ENCODE measurements around the gene WASHC2C. TPM values are rescaled to one million over a fixed set of nuclear protein-coding genes. Genes with fewer than 3 reads are reported as not detected.
"Not testable (repeated sequence)": the region's sequence is repeated elsewhere in the genome, so short reads cannot be mapped to it uniquely, and the experiment has no call there.

WASHC2C gene
- total and polyA plus RNA-seq, 2 of the 8 experiments (the other 6 are each of a cell fraction or from before 2014, with no cell fraction given) = 8.0 to 28.1 TPM

DNA sequence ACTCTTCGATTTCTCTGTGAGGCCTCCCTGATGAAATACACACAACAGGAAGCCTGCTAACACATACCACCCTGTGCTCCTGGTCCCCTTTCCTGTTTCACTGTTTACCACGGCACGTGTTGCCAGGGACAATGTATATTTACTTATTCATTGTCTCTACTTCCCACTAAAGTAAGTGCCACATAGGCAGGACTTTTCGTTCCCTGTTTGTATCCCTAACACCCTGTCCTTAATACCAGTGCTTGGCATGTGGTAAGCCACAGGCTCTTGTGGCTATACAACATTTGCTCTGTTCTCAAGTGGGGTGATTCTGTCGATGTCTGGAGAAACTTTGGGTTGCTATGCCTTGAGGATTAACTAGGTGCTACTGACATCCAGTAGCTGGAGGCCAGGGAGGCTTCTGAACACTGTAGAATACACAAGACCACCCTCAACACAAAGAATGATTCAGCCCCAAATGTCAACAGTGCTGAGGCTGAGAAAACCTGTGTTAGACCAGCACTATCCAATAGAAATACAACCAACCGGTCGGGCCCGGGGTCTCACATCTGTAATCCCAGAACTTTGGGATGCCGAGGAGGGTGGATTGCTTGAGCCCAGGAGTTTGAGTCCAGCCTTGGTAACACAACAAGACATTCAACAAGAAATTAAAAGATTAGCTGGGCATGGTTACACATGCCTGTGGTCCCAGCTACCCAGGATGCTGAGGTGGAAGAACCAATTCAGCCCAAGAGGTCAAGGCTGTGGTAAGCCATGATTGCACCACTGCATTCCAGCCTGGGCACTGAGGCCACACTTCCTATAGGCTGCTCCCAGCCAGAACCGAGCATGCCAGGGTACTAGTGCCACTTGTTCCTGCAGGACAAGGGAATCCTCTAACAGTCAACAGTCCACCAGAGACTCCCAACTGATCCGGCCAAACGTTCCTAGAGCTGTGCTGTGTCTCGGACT, 76.3 kb downstream of the WASHC2C start:
- H3K18ac ChIP-seq (ENCODE audit: extremely low read depth, low read length); H3K27me3 ChIP-seq (replicated peaks in 1 of 4; ENCODE audit: control insufficient read depth in 3 of 4, extremely low read depth in 1 of 4, insufficient read depth in 3 of 4, low read length in 3 of 4); H2BK12ac ChIP-seq (ENCODE audit: low read depth, low read length); H3K23ac ChIP-seq (ENCODE audit: insufficient read length); H3K9me3 ChIP-seq (ENCODE audit: insufficient read depth in 2 of 2, low read depth in 1 of 2, low read length in 1 of 2); H3K23me2 ChIP-seq (ENCODE audit: low read depth, low read length); H3K79me2 ChIP-seq (ENCODE audit: control insufficient read depth in 1 of 2, insufficient read depth in 2 of 2, low read length in 2 of 2); CTCF ChIA-PET (ENCODE audit: partially characterized antibody); POLR2A ChIA-PET (ENCODE audit: partially characterized antibody); H3K36me3 ChIP-seq (ENCODE audit: control insufficient read depth in 2 of 4, insufficient read depth in 4 of 4, low read length in 3 of 4); H3K14ac ChIP-seq (ENCODE audit: insufficient read length); FAIRE-seq; H3K4me3 ChIP-seq (ENCODE audit: extremely low read depth in 1 of 4, insufficient read depth in 2 of 4, low read depth in 3 of 4, low read length in 4 of 4); H4K8ac ChIP-seq (ENCODE audit: extremely low read depth, insufficient read depth, low read length); DNase-seq (ENCODE audit: low read depth in 1 of 2, low spot score in 2 of 2); H2AFZ ChIP-seq (ENCODE audit: low read length); H3K56ac ChIP-seq (replicated peaks; ENCODE audit: insufficient read length, low read depth, low read length); H4K91ac ChIP-seq (replicated peaks; ENCODE audit: insufficient read length, low read length); H3K9ac ChIP-seq (replicated peaks in 1 of 4; ENCODE audit: extremely low read depth in 1 of 4, low read depth in 3 of 4, low read length in 3 of 4); H2AK5ac ChIP-seq (ENCODE audit: low read depth, low read length); H3K79me1 ChIP-seq (ENCODE audit: low read depth, low read length); H2BK20ac ChIP-seq (ENCODE audit: low read length); H3K4ac ChIP-seq (replicated peaks; ENCODE audit: insufficient read length, low read depth, low read length); H4K20me1 ChIP-seq (replicated peaks in 1 of 2; ENCODE audit: control insufficient read depth in 1 of 2, insufficient read depth in 2 of 2, low read length in 2 of 2); H2BK5ac ChIP-seq (ENCODE audit: low read depth, low read length); H2BK15ac ChIP-seq (ENCODE audit: low read length); H4K5ac ChIP-seq (ENCODE audit: insufficient read length, low read depth, low read length); H3K4me2 ChIP-seq (ENCODE audit: insufficient read depth in 1 of 2, low read depth in 2 of 2, low read length in 2 of 2); H3K27ac ChIP-seq (ENCODE audit: low read depth, low read length); H2BK120ac ChIP-seq (replicated peaks; ENCODE audit: low read depth, low read length); H3K4me1 ChIP-seq (replicated peaks in 1 of 4; ENCODE audit: control insufficient read depth in 3 of 4, insufficient read depth in 4 of 4, low read length in 3 of 4): not testable (repeated sequence)
- WGBS, 2 experiments (ENCODE audit: extremely low coverage in 1 of 2, insufficient coverage in 1 of 2, insufficient read length in 1 of 2, insufficient replicate concordance in 2 of 2, low coverage in 1 of 2, low lambda C conversion rate in 2 of 2, missing lambda C conversion rate in 1 of 2) = 89% methylated on average over 13 of the region's 13 CpGs; no CpG with 5 or more reads in 1 of the 2 experiments

DNA sequence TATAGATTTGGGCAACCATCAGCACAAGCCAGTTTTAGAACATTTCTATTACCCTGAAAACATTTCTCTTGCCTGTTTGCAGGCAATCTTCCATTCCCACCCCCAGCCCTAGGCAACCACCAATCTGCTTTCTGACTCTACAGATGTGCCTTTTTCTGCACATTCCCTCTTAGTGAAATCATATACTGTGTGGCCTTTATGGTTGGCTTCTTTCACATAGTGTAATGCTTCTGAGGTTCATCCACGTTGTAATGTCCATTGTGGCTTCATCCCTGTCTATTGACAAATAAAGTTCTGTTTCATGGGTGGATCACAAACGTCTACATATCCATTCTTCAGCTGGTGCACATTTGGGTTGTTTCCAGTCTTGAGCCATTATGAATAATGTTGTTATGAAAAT, 77.9 kb downstream of the WASHC2C start:
- H3K23ac ChIP-seq (ENCODE audit: insufficient read length); H3K79me2 ChIP-seq (ENCODE audit: control insufficient read depth in 1 of 2, insufficient read depth in 2 of 2, low read length in 2 of 2); H3K79me1 ChIP-seq (ENCODE audit: low read depth, low read length); H3K14ac ChIP-seq (ENCODE audit: insufficient read length); DNase-seq (ENCODE audit: low read depth in 1 of 2, low spot score in 2 of 2); H3K4me2 ChIP-seq (ENCODE audit: insufficient read depth in 1 of 2, low read depth in 2 of 2, low read length in 2 of 2); H3K9me3 ChIP-seq (ENCODE audit: insufficient read depth in 2 of 2, low read depth in 1 of 2, low read length in 1 of 2); H4K20me1 ChIP-seq (replicated peaks in 1 of 2; ENCODE audit: control insufficient read depth in 1 of 2, insufficient read depth in 2 of 2, low read length in 2 of 2); H3K56ac ChIP-seq (replicated peaks; ENCODE audit: insufficient read length, low read depth, low read length); H3K4me1 ChIP-seq (replicated peaks in 1 of 4; ENCODE audit: control insufficient read depth in 3 of 4, insufficient read depth in 4 of 4, low read length in 3 of 4); H2AFZ ChIP-seq (ENCODE audit: low read length); H3K9ac ChIP-seq (replicated peaks in 1 of 4; ENCODE audit: extremely low read depth in 1 of 4, low read depth in 3 of 4, low read length in 3 of 4); H3K4me3 ChIP-seq (ENCODE audit: extremely low read depth in 1 of 4, insufficient read depth in 2 of 4, low read depth in 3 of 4, low read length in 4 of 4); H3K27ac ChIP-seq (ENCODE audit: low read depth, low read length); H4K5ac ChIP-seq (ENCODE audit: insufficient read length, low read depth, low read length); H3K4ac ChIP-seq (replicated peaks; ENCODE audit: insufficient read length, low read depth, low read length); H2BK12ac ChIP-seq (ENCODE audit: low read depth, low read length); H4K91ac ChIP-seq (replicated peaks; ENCODE audit: insufficient read length, low read length); H3K36me3 ChIP-seq (ENCODE audit: control insufficient read depth in 2 of 4, insufficient read depth in 4 of 4, low read length in 3 of 4); H3K18ac ChIP-seq (ENCODE audit: extremely low read depth, low read length); H2BK120ac ChIP-seq (replicated peaks; ENCODE audit: low read depth, low read length); H2BK5ac ChIP-seq (ENCODE audit: low read depth, low read length); H2AK5ac ChIP-seq (ENCODE audit: low read depth, low read length); H3K23me2 ChIP-seq (ENCODE audit: low read depth, low read length); CTCF ChIA-PET (ENCODE audit: partially characterized antibody); H4K8ac ChIP-seq (ENCODE audit: extremely low read depth, insufficient read depth, low read length); H2BK15ac ChIP-seq (ENCODE audit: low read length); POLR2A ChIA-PET (ENCODE audit: partially characterized antibody); FAIRE-seq; H3K27me3 ChIP-seq (replicated peaks in 1 of 4; ENCODE audit: control insufficient read depth in 3 of 4, extremely low read depth in 1 of 4, insufficient read depth in 3 of 4, low read length in 3 of 4); H2BK20ac ChIP-seq (ENCODE audit: low read length): not testable (repeated sequence)
- 82% methylated on average over 2 of the region's 2 CpGs; no CpG with 5 or more reads in 1 of the 2 experiments for WGBS, 2 experiments (ENCODE audit: extremely low coverage in 1 of 2, insufficient coverage in 1 of 2, insufficient read length in 1 of 2, insufficient replicate concordance in 2 of 2, low coverage in 1 of 2, low lambda C conversion rate in 2 of 2, missing lambda C conversion rate in 1 of 2)
